ENCODE results near the gene PDK3. TPM values are rescaled to one million over a fixed set of nuclear protein-coding genes. Genes with fewer than 3 reads are reported as not detected.

The PDK3 gene
- total RNA-seq, 2 experiments from 2014 or later, result 22.6 to 35.1 TPM

DNA sequence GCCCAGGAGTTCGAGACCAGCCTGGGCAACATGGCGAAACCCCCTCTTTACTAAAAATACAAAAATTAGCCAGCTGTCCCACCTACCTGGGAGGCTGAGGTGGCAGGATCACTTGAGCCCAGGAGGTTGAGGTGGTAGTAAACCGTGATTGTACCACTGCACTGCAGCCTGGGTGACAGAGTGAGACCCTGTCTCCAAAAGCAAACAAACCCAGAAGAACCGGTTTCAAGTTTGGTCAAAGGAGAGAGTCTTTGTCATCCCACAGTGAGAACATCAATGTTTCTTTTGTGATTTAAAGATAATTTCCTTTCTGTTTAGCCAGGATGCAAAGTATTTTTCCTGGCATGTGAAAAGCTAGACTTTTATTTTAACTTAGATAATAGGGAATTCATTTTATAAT is 26.7 kb downstream of the PDK3 start:
- no peak overlapping the region for H2AFZ ChIP-seq (ENCODE audit: low read length)
- H3K9me2 ChIP-seq (ENCODE audit: insufficient read depth, low read length), result no peaks in the 10 kb centered on the region
- intact Hi-C loops (cut with micrococcal nuclease; ENCODE audit: unreplicated experiment), result no loop called here
- no TSS peak for BruUV-seq (replicated peaks)
- ChIA-PET POLR2A (no interaction called here), CTCF (ENCODE audit: unreplicated experiment) (no interaction called here)
- H3K36me3 ChIP-seq (ENCODE audit: insufficient read depth, low read length), result no peaks in the 10 kb centered on the region
- no peaks in the 10 kb centered on the region for H3K79me2 ChIP-seq (ENCODE audit: insufficient read depth, low read depth, low read length)
- no peak overlapping the region for H3K4me2 ChIP-seq (ENCODE audit: low read length)
- H3K4me1 ChIP-seq (ENCODE audit: insufficient read depth, low read length, poor library complexity, severe bottlenecking), result peaks cover 7% of the 10 kb centered on the region
- H3K27ac ChIP-seq (ENCODE audit: low read depth, low read length, poor library complexity, severe bottlenecking), result no peak overlapping the region
- H4K20me1 ChIP-seq (ENCODE audit: insufficient read depth, low read length), result no peaks in the 10 kb centered on the region
- H3K4me3 ChIP-seq (ENCODE audit: low read depth, low read length, poor library complexity, severe bottlenecking), result no peak overlapping the region
- DNase-seq (ENCODE audit: low spot score), result no peak
- H3K9me3 ChIP-seq (ENCODE audit: low read length), result no peaks in the 10 kb centered on the region
- no peak for TF ChIP-seq EZH2phosphoT487 (IDR thresholded peaks at IDR 0.05; ENCODE audit: borderline replicate concordance, low read depth, low read length)
- TF ChIP-seq, protein P1, sequence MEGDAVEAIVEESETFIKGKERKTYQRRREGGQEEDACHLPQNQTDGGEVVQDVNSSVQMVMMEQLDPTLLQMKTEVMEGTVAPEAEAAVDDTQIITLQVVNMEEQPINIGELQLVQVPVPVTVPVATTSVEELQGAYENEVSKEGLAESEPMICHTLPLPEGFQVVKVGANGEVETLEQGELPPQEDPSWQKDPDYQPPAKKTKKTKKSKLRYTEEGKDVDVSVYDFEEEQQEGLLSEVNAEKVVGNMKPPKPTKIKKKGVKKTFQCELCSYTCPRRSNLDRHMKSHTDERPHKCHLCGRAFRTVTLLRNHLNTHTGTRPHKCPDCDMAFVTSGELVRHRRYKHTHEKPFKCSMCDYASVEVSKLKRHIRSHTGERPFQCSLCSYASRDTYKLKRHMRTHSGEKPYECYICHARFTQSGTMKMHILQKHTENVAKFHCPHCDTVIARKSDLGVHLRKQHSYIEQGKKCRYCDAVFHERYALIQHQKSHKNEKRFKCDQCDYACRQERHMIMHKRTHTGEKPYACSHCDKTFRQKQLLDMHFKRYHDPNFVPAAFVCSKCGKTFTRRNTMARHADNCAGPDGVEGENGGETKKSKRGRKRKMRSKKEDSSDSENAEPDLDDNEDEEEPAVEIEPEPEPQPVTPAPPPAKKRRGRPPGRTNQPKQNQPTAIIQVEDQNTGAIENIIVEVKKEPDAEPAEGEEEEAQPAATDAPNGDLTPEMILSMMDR (conservative IDR thresholded peaks at IDR 0.05; ENCODE audit: low read length), result no peak

- ChIA-PET CTCF (ENCODE audit: unreplicated experiment) (interaction anchor here (0.6 kb wide), 1 partner anchor 181 kb away, joined by 4 read pairs; no protein-coding TSS in a partner anchor), POLR2A (no interaction called here)
- Histone ChIP-seq H3K9me3 (ENCODE audit: low read length) (no peaks in the 10 kb centered on the region), H3K4me3 (ENCODE audit: low read depth, low read length, poor library complexity, severe bottlenecking) (no peak overlapping the region), H3K79me2 (ENCODE audit: insufficient read depth, low read depth, low read length) (no peaks in the 10 kb centered on the region), H4K20me1 (ENCODE audit: insufficient read depth, low read length) (no peaks in the 10 kb centered on the region), H3K36me3 (ENCODE audit: insufficient read depth, low read length) (no peaks in the 10 kb centered on the region), H3K4me1 (ENCODE audit: insufficient read depth, low read length, poor library complexity, severe bottlenecking) (peaks cover 7% of the 10 kb centered on the region), H3K4me2 (ENCODE audit: low read length) (no peak overlapping the region), H3K27ac (ENCODE audit: low read depth, low read length, poor library complexity, severe bottlenecking) (no peak overlapping the region), H2AFZ (ENCODE audit: low read length) (no peak overlapping the region), H3K9me2 (ENCODE audit: insufficient read depth, low read length) (no peaks in the 10 kb centered on the region)
- BruUV-seq (replicated peaks), result no TSS peak
- TF ChIP-seq EZH2phosphoT487 (IDR thresholded peaks at IDR 0.05; ENCODE audit: borderline replicate concordance, low read depth, low read length), result no peak
- TF ChIP-seq, protein P1 (conservative IDR thresholded peaks at IDR 0.05; ENCODE audit: low read length), result no peak
- no peak for DNase-seq (ENCODE audit: low spot score)
- intact Hi-C loops (cut with micrococcal nuclease; ENCODE audit: unreplicated experiment), result no loop called here
These were observed 28.9 kb downstream of the PDK3 start for GRCh38 chrX:24493740-24494581.

GRCh38 chrX:24494647-24495075 is 29.6 kb downstream of the PDK3 start:
- Histone ChIP-seq H3K27ac (ENCODE audit: low read depth, low read length, poor library complexity, severe bottlenecking) (no peak overlapping the region), H3K9me3 (ENCODE audit: low read length) (no peaks in the 10 kb centered on the region), H3K4me3 (ENCODE audit: low read depth, low read length, poor library complexity, severe bottlenecking) (no peak overlapping the region), H3K79me2 (ENCODE audit: insufficient read depth, low read depth, low read length) (no peaks in the 10 kb centered on the region), H4K20me1 (ENCODE audit: insufficient read depth, low read length) (no peaks in the 10 kb centered on the region), H2AFZ (ENCODE audit: low read length) (no peak overlapping the region), H3K36me3 (ENCODE audit: insufficient read depth, low read length) (no peaks in the 10 kb centered on the region), H3K9me2 (ENCODE audit: insufficient read depth, low read length) (no peaks in the 10 kb centered on the region), H3K4me1 (ENCODE audit: insufficient read depth, low read length, poor library complexity, severe bottlenecking) (peaks cover 7% of the 10 kb centered on the region), H3K4me2 (ENCODE audit: low read length) (no peak overlapping the region)
- intact Hi-C loops (cut with micrococcal nuclease; ENCODE audit: unreplicated experiment), result no loop called here
- no peak for TF ChIP-seq EZH2phosphoT487 (IDR thresholded peaks at IDR 0.05; ENCODE audit: borderline replicate concordance, low read depth, low read length)
- TF ChIP-seq, protein P1 (conservative IDR thresholded peaks at IDR 0.05; ENCODE audit: low read length), result no peak
- CTCF ChIA-PET (ENCODE audit: unreplicated experiment), result no interaction called here
- POLR2A ChIA-PET, result no interaction called here
- DNase-seq (ENCODE audit: low spot score), result no peak
- no TSS peak for BruUV-seq (replicated peaks)
